Right lobe of liver (tissue), 4 donors: ENCODE measurements around the gene AHSP.

Experiments
- POLR2A ChIP-seq: fragments of 450-650 bp; IDR thresholded peaks from one replicate; pipeline ENCODE4 v1.6.1; 2017; ENCODE audit warnings: antibody characterized with exemption, mild to moderate bottlenecking
- TF ChIP-seq, protein P1 (sequence below), 4 donors: fragments of 200-600 bp in 3 of 4; fragments of 450-650 bp in 1 of 4; IDR thresholded peaks; one replicate each; pipeline versions ENCODE4 v1.5.1 to v1.8.0; 2016 to 2022; ENCODE audit warnings: antibody characterized with exemption in 4 of 4, mild to moderate bottlenecking in 2 of 4
- donor health status: DM: no; HTN: no; CAD: no.
- donor health status: DM: no; HTN: no; CAD: no.
- donor health status: DM: no; HTN: yes; CAD: no.

GRCh38 chr16:31513884-31514283, 13.8 kb upstream of the AHSP start:
- TF ChIP-seq, protein P1, sequence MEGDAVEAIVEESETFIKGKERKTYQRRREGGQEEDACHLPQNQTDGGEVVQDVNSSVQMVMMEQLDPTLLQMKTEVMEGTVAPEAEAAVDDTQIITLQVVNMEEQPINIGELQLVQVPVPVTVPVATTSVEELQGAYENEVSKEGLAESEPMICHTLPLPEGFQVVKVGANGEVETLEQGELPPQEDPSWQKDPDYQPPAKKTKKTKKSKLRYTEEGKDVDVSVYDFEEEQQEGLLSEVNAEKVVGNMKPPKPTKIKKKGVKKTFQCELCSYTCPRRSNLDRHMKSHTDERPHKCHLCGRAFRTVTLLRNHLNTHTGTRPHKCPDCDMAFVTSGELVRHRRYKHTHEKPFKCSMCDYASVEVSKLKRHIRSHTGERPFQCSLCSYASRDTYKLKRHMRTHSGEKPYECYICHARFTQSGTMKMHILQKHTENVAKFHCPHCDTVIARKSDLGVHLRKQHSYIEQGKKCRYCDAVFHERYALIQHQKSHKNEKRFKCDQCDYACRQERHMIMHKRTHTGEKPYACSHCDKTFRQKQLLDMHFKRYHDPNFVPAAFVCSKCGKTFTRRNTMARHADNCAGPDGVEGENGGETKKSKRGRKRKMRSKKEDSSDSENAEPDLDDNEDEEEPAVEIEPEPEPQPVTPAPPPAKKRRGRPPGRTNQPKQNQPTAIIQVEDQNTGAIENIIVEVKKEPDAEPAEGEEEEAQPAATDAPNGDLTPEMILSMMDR (IDR thresholded peaks at IDR 0.05), result no peak
- TF ChIP-seq POLR2A, result no peak
